Left forelimb (tissue), 1 donor: ENCODE data around the gene HOXC12.

Experiments
- DNase-seq: peaks from one replicate; pipeline ENCODE4 v3.0.0-alpha.2; 2018; ENCODE audit warnings: low spot score

Gene HOXC12

GRCh38 chr12:53996240-53997203 is 41.8 kb downstream of the HOXC12 start:
- DNase-seq = no peak

- DNase-seq = no peak
Observed at GRCh38 chr12:53997204-53998109, 42.8 kb downstream of the HOXC12 start.

- DNase-seq = no peak
Observed at GRCh38 chr12:53998110-53998899, 43.6 kb downstream of the HOXC12 start.

GRCh38 chr12:53998900-53999236 is 44.2 kb downstream of the HOXC12 start:
- DNase-seq = no peak

- no peak for DNase-seq
Observed at GRCh38 chr12:53999559-54000115, 44.9 kb downstream of the HOXC12 start.

GRCh38 chr12:54000116-54001114 is 45.7 kb downstream of the HOXC12 start, which contains the start of gene HOXC9:
Gene HOXC9, plus strand, starts transcription at chr12:54000161. Its CDS starts 28 bp downstream, at chr12:54000189.
- DNase-seq = no peak

- DNase-seq = no peak
Observed at GRCh38 chr12:54001283-54002187, 46.8 kb downstream of the HOXC12 start.

GRCh38 chr12:54002278-54002914 is 47.7 kb downstream of the HOXC12 start:
- no peak for DNase-seq

GRCh38 chr12:54002915-54003389 is 48.2 kb downstream of the HOXC12 start:
- no peak for DNase-seq

- DNase-seq = no peak
Observed at GRCh38 chr12:54003625-54004024, 48.9 kb downstream of the HOXC12 start.

- DNase-seq = no peak
Observed at GRCh38 chr12:54004063-54004840, 49.5 kb downstream of the HOXC12 start.

- no peak for DNase-seq
Observed at GRCh38 chr12:54004841-54005530, 50.3 kb downstream of the HOXC12 start.

- DNase-seq = no peak
Observed at GRCh38 chr12:54005531-54005852, 50.8 kb downstream of the HOXC12 start.

- DNase-seq = peak; percentile 90
Observed at GRCh38 chr12:54005853-54006558, 51.3 kb downstream of the HOXC12 start.

- DNase-seq = no peak
Observed at GRCh38 chr12:54006559-54007220, 52.0 kb downstream of the HOXC12 start.
